ENCODE results near the gene PCYT2.

DNA sequence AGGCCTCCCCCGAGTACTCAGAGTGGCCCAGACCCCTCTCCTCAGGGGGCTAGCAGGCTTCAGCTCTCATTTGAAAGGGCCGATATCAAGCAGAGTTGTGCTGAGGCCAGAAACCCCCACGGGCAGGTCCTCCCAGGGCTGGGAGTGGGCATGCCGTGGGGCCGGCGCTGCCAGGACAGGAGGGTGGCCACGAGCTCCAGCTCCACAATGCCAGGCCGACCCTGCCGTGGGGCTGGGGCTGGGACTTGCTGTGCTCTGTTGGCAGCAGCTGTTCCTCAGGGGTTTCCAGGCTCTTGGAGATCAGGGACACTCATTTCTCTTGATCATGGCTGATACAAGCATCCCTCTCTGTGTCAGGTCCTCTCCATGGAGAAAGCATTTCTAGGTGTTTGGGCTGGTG, 12.3 kb downstream of the PCYT2 start:
- TF ChIP-seq, protein P1, sequence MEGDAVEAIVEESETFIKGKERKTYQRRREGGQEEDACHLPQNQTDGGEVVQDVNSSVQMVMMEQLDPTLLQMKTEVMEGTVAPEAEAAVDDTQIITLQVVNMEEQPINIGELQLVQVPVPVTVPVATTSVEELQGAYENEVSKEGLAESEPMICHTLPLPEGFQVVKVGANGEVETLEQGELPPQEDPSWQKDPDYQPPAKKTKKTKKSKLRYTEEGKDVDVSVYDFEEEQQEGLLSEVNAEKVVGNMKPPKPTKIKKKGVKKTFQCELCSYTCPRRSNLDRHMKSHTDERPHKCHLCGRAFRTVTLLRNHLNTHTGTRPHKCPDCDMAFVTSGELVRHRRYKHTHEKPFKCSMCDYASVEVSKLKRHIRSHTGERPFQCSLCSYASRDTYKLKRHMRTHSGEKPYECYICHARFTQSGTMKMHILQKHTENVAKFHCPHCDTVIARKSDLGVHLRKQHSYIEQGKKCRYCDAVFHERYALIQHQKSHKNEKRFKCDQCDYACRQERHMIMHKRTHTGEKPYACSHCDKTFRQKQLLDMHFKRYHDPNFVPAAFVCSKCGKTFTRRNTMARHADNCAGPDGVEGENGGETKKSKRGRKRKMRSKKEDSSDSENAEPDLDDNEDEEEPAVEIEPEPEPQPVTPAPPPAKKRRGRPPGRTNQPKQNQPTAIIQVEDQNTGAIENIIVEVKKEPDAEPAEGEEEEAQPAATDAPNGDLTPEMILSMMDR (IDR thresholded peaks at IDR 0.05), result no peak
- no peak for TF ChIP-seq POLR2A (IDR thresholded peaks at IDR 0.05)
